ENCODE measurements around the gene AHDC1.
"Not testable (repeated sequence)": the region's sequence is repeated elsewhere in the genome, so short reads cannot be mapped to it uniquely, and the experiment has no call there.

Gene AHDC1

GRCh38 chr1:27632387-27633297 lies 28.7 kb upstream of the AHDC1 start:
- no peak for DNase-seq

- no peak for DNase-seq
These were observed 27.0 kb upstream of the AHDC1 start for GRCh38 chr1:27630859-27631491.

- DNase-seq = no peak
These were observed 24.8 kb upstream of the AHDC1 start for GRCh38 chr1:27628712-27629111.

- DNase-seq = not testable (repeated sequence)
These were observed 23.8 kb upstream of the AHDC1 start for GRCh38 chr1:27627733-27628132.

GRCh38 chr1:27627061-27627460 lies 23.1 kb upstream of the AHDC1 start:
- DNase-seq = no peak

- DNase-seq = no peak
These were observed 22.3 kb upstream of the AHDC1 start for GRCh38 chr1:27626031-27626935.

GRCh38 chr1:27624467-27625178 lies 20.7 kb upstream of the AHDC1 start:
- DNase-seq = no peak

- DNase-seq = no peak
These were observed 19.6 kb upstream of the AHDC1 start for GRCh38 chr1:27623327-27624212.

GRCh38 chr1:27622828-27623227 lies 18.9 kb upstream of the AHDC1 start:
- DNase-seq = no peak

GRCh38 chr1:27621051-27621920 lies 17.3 kb upstream of the AHDC1 start:
- DNase-seq = no peak

- not testable (repeated sequence) for DNase-seq
These were observed 16.0 kb upstream of the AHDC1 start for GRCh38 chr1:27619782-27620438.

GRCh38 chr1:27618341-27619082 lies 14.6 kb upstream of the AHDC1 start:
- no peak for DNase-seq

GRCh38 chr1:27617420-27617819 lies 13.5 kb upstream of the AHDC1 start:
- DNase-seq = no peak

- no peak for DNase-seq
These were observed 12.5 kb upstream of the AHDC1 start for GRCh38 chr1:27616441-27616840.

GRCh38 chr1:27615346-27616192 lies 11.6 kb upstream of the AHDC1 start:
- no peak for DNase-seq

GRCh38 chr1:27614625-27615344 lies 10.8 kb upstream of the AHDC1 start:
- no peak for DNase-seq

- no peak for DNase-seq
These were observed 10.2 kb upstream of the AHDC1 start for GRCh38 chr1:27614043-27614624.

Measured in activated gamma-delta T cell (primary cell).